ENCODE measurements around the gene B3GAT3.

- TF ChIP-seq, protein P1, sequence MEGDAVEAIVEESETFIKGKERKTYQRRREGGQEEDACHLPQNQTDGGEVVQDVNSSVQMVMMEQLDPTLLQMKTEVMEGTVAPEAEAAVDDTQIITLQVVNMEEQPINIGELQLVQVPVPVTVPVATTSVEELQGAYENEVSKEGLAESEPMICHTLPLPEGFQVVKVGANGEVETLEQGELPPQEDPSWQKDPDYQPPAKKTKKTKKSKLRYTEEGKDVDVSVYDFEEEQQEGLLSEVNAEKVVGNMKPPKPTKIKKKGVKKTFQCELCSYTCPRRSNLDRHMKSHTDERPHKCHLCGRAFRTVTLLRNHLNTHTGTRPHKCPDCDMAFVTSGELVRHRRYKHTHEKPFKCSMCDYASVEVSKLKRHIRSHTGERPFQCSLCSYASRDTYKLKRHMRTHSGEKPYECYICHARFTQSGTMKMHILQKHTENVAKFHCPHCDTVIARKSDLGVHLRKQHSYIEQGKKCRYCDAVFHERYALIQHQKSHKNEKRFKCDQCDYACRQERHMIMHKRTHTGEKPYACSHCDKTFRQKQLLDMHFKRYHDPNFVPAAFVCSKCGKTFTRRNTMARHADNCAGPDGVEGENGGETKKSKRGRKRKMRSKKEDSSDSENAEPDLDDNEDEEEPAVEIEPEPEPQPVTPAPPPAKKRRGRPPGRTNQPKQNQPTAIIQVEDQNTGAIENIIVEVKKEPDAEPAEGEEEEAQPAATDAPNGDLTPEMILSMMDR (IDR thresholded peaks at IDR 0.05): peak in 1 of 3 experiments; percentile 25
- TF ChIP-seq EP300 (IDR thresholded peaks at IDR 0.05) (peak; percentile 85), POLR2AphosphoS5 (IDR thresholded peaks at IDR 0.05) (peak; percentile 96 to 98)
Measured at GRCh38 chr11:62621567-62622470, at the start of gene B3GAT3.

Data from esophagus muscularis mucosa (tissue), 4 donors.